Mesangial cell (primary cell): ENCODE data around the gene OMA1. TPM values are rescaled to one million over a fixed set of nuclear protein-coding genes. Genes with fewer than 3 reads are reported as not detected.

Experiments
- total RNA-seq: library from RNA; depleted of rRNA; stranded (reverse); fragments of >200 nt; gene quantifications from 2 replicates; pipeline ENCODE4 v1.2.3, GENCODE V29; 2015

Gene OMA1
- total RNA-seq = 6.5 and 6.8 TPM in 2 replicates

DNA sequence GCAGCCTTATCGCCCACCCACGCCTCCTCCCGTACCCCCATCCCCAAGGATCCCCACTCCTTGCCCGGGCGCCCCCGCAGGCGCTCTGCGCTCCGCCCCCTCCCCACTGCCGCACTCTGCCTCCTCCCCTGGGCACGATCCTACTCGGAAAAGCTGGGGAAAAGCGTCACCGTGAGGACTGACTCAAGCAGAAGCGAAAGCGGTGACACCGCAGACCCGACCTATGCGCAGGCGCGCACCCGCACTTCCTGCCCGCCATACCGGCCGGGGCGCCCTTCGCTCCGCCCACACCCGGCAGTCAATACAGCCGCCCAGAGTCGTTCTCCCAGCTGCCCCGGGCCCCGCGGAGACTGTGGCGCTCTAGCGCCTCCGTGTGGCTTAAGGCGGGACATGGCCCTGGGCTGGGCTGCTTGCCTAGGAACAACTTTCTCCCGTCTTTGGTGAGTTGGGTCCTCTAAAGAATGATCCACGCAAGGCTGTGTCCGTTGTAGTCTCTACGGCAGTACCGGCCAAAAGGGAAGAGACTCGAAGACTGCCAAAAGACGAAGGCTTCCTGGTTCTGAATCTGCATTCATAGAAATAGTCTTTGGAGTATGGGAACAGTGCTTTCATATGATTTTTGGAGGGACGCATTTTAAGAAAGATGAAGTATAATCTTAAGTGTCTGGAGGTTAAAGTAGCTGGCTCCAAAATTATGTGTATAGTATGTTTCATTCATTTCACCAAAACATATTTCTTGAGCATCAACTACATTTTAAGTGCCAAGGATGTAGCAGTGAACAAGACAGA lies at the start of gene OMA1:
Gene OMA1 (minus strand): TSS at position 207 of the 789 bp plus-strand sequence. CDS start 7,432 bp downstream, outside the sequence.

DNA sequence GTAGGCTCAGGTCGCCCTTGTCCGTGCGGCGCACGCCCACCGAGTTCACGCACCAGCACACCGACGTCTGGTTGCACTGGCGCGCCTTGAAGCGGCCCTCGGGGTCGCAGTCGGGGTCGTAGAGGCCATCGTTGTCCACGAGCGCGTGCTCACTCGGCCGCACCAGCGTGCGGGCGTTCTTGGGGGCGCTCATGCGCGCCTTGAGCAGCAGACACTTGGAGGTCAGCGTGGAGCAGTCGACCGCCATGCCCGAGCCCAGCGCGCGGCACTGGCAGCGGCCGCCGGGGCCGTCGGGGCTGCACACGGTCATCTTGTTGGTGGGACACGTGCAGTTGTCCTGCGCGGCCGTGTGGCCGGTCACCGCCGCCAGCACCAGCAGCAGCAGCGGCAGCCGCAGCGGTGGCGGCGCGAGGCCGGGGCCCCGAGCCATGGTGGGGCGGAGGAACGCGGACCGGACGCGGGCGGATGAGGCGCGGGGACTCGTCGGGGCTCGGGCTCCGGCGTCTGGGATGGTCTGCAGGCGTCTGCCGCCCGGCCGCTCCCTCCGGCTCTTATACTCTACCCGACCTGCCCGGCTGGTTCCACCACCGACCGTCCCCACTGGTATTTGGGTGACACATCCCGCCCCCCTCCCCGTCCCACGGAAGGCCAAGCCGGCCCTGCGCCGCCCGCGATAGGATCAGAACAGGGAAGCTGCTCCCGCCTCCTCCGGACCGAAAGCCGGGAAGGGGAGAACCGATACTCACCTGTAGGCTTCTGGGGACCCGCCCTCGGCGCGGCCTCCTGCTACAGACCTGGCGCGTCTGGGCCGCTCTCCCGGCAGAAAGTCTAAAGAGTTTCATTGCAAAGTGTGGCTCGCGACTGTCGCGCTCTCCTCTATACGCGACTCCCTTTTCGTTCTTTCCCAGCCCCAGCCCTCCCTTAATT lies 30.5 kb upstream of the OMA1 start, which contains the start of gene TACSTD2:
Gene TACSTD2 (minus strand): TSS at position 526 of the 927 bp plus-strand sequence. CDS start 96 bp downstream, at position 430.

Other genes starting within 250 kb of the OMA1 start
- 3.1 and 13.9 TPM in 2 replicates for gene TACSTD2, start 30.5 kb upstream of the OMA1 start, total RNA-seq
- gene MYSM1, start 153.3 kb upstream of the OMA1 start, total RNA-seq = 3.9 and 4.9 TPM in 2 replicates
- 75.1 and 84.3 TPM in 2 replicates for gene JUN, start 237.3 kb upstream of the OMA1 start, total RNA-seq